Suprapubic skin (tissue), 4 donors: ENCODE measurements around the gene R3HDM4.

Experiments
- CTCF ChIP-seq, 2 donors: fragments of 200-600 bp in 1 of 2; fragments of 450-650 bp in 1 of 2; sonication (generic) in 1 of 2; IDR thresholded peaks; one replicate each; pipeline ENCODE4 v1.5.1; 2016 to 2019; ENCODE audit warnings: antibody characterized with exemption in 2 of 2, mild to moderate bottlenecking in 1 of 2, moderate library complexity in 1 of 2
- EP300 ChIP-seq: sonication (generic); formaldehyde crosslinking; IDR thresholded peaks from one replicate; pipeline ENCODE4 v1.6.1; 2017; ENCODE audit warnings: antibody characterized with exemption
- POLR2A ChIP-seq, 2 donors: fragments of 450-650 bp; IDR thresholded peaks; one replicate each; pipeline ENCODE4 v1.6.1; 2017; ENCODE audit warnings: antibody characterized with exemption in 2 of 2, mild to moderate bottlenecking in 2 of 2, moderate library complexity in 2 of 2
- POLR2AphosphoS5 ChIP-seq, 3 donors: sonication (generic); formaldehyde crosslinking; IDR thresholded peaks; one replicate each; pipeline ENCODE4 v1.6.1; 2017; ENCODE audit warnings: antibody characterized with exemption in 3 of 3

DNA sequence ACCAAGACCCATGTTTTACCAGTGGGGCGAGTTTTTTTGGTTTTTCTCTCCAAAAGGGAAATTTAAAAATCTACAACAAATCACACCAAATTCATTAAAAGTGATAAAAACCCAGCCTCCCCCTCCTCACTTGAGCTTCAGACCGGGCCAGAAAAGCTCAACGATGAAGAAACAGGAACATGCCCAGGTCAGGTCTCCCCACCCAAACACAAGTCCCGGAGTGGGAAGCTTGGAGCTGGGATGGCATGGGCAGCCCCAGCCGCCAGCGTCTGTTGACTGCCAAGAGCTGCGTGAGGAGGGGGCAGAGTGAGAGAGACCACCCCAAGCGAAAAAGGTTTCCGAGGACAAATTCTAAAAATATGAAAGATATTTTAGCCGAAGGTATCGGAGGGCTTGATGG lies 16.0 kb downstream of the R3HDM4 start:
- TF ChIP-seq POLR2A (IDR thresholded peaks at IDR 0.05) (no peak), CTCF (IDR thresholded peaks at IDR 0.05) (no peak), EP300 (no peak), POLR2AphosphoS5 (IDR thresholded peaks at IDR 0.05) (no peak)
